Left ventricle myocardium superior (tissue), 1 donor: ENCODE results near the gene CTAG2. TPM values are rescaled to one million over a fixed set of nuclear protein-coding genes. Genes with fewer than 3 reads are reported as not detected.

Source experiments
- ATAC-seq: fragments of 200-7000 bp; cut with Tn5 transposase; one replicate; pipeline ENCODE4 v1.9.1; 2020; ENCODE audit warnings: mild to moderate bottlenecking, moderate library complexity
- DNase-seq: peaks from one replicate; pipeline ENCODE4 v3.0.0-alpha.2; 2020
- intact Hi-C: fragments of 100-400 bp; cut with micrococcal nuclease; formaldehyde crosslinking; loops from one replicate; pipeline ENCODE4 v1.11.0; 2022
- total RNA-seq: library from RNA; stranded (reverse); fragmentation: NEBNext Ultra II Directional; extraction: Animal tissue kit (Norgen Biotek cat#: 25700); gene quantifications from one replicate; pipeline ENCODE4 v1.2.1, GENCODE V29; 2021
- donor health status: DM: no; HTN: yes; CAD: no; lungs with severe emphysema.

CTAG2 gene
- total RNA-seq, 1 donor from 2014 or later: not detected

DNA sequence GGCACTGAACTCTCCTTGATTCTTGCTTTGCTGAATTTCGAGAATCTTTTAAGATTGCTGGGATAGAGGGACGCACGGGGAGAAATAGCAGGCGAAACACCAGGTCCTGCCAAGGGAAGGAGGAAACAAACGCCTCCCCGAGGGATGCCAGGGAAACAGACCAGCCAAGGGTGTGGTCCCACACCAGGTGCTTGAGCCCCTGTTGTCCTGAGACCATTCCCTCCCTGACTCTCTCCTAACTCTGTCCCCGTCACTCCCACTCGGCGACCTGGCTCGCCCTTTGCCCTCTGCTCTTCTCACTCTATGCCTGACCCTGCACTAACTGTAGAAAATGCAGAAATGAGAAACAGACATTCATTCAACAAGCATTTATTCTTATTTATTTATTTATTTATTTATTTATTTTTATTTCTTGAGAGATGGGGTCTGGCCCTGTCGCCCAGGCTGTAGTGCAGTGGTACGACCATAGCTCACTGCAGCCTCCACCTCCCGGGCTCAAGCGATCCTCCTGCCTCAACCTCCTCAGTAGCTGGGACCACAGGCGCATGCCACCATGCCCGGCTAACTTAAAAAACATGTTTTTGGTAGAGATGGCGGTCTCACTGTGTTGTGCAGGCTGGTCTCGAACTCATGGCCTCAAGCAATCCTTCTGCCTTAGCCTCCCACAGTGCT, 50.5 kb downstream of the CTAG2 start:
- DNase-seq (no peak), ATAC-seq (no peak)
- intact Hi-C loops: no loop called here

- DNase-seq: no peak
- intact Hi-C loops: no loop called here
- ATAC-seq: no peak
These were observed 51.2 kb downstream of the CTAG2 start for GRCh38 chrX:154602226-154602625.

Other genes with a start within 250 kb of the CTAG2 start
- 58.7 TPM for gene DNASE1L1, start 244.3 kb downstream of the CTAG2 start, total RNA-seq
- 38.0 TPM for gene TAFAZZIN, start 242.0 kb downstream of the CTAG2 start, total RNA-seq
- gene ATP6AP1, start 224.9 kb downstream of the CTAG2 start, total RNA-seq: 81.0 TPM
- gene GDI1, start 216.4 kb downstream of the CTAG2 start, total RNA-seq: 86.2 TPM
- 48.4 TPM for gene FAM50A, start 209.4 kb downstream of the CTAG2 start, total RNA-seq
- gene PLXNA3, start 195.3 kb downstream of the CTAG2 start, total RNA-seq: 22.0 TPM
- gene LAGE3, start 174.3 kb downstream of the CTAG2 start, total RNA-seq: 20.7 TPM
- 58.6 TPM for gene UBL4A, start 167.0 kb downstream of the CTAG2 start, total RNA-seq
- gene SLC10A3, start 162.9 kb downstream of the CTAG2 start, total RNA-seq: 12.2 TPM
- gene FAM3A, start 137.3 kb downstream of the CTAG2 start, total RNA-seq: 62.5 TPM
- 10.4 TPM for gene G6PD, start 106.7 kb downstream of the CTAG2 start, total RNA-seq
- gene IKBKG, start 106.0 kb downstream of the CTAG2 start, total RNA-seq: 15.5 TPM
- not detected for gene CTAG1A, start 68.4 kb downstream of the CTAG2 start, total RNA-seq
- not detected for gene CTAG1B, start 34.3 kb downstream of the CTAG2 start, total RNA-seq
- gene GAB3, start 97.5 kb upstream of the CTAG2 start, total RNA-seq: 14.1 TPM
- 24.1 TPM for gene DKC1, start 109.3 kb upstream of the CTAG2 start, total RNA-seq
- gene MPP1, start 151.9 kb upstream of the CTAG2 start, total RNA-seq: 36.3 TPM
- not detected for gene SMIM9, start 181.1 kb upstream of the CTAG2 start, total RNA-seq
- 30.6 TPM for gene F8A1, start 232.8 kb upstream of the CTAG2 start, total RNA-seq